GM19023 (cell line): ENCODE data around the gene FASLG.
"Not testable (repeated sequence)": the region's sequence is repeated elsewhere in the genome, so short reads cannot be mapped to it uniquely, and the experiment has no call there.

Experiments used
- ATAC-seq: cut with Tn5 transposase; IDR thresholded peaks from one replicate; pipeline ENCODE4 v1.9.1; 2021; ENCODE audit warnings: mild to moderate bottlenecking, moderate library complexity; ENCODE audit not compliant: unreplicated experiment

Gene FASLG

DNA sequence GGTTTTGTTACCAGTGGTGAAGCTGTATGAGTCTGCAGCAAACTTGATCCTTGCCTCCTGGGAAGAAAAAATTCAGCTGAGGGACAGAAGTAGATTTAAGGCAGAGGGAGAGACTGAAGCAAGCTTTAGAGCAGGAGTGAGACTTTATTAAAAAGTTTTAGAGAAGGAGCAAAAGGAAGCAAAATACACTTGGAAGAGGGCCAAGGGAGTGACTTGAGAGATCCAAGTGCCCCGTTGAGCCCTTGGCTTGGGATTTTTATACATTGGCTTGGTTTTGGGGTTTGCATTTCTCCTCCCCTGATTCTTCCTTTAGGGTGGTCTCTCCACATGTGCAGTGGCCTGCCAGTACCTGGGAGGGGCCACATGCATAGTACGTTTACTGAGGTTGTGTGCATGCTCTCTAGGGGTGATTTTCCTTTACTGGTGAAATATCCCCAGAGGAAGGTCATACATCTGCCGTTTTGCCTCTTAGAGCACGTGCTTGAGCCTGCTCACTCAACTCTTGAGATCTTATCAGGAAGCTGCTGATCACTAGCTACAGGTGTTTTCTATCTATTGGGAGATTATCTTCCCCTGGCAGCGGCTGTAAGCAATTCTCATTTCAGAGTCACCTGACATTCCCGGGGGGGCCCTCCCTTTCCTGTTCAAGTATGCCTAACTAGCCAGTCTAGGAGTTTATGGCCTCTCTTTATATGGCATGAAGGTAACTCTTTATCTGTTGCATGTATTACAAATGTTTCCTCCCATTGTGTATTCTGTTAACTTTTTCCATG, 20.3 kb downstream of the FASLG start:
- no peak for ATAC-seq

DNA sequence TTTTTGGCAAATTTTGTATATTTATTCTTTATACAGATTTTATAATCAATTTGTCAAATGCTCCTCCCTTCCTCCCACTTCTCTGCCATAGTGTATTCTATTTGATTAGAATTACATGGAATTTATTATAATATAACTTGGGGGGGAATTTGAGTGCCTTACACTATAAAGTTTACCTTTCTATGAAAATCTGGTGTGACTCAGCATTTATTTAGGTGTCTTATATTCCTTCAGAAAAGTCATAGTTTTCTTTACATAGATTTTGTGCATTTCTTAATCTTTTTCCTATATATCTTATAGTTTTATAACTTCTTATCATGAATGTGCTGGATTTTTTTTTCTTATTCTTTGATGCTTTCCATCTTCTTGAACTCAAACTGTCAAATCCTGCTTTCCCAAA, 21.3 kb downstream of the FASLG start:
- ATAC-seq: no peak

DNA sequence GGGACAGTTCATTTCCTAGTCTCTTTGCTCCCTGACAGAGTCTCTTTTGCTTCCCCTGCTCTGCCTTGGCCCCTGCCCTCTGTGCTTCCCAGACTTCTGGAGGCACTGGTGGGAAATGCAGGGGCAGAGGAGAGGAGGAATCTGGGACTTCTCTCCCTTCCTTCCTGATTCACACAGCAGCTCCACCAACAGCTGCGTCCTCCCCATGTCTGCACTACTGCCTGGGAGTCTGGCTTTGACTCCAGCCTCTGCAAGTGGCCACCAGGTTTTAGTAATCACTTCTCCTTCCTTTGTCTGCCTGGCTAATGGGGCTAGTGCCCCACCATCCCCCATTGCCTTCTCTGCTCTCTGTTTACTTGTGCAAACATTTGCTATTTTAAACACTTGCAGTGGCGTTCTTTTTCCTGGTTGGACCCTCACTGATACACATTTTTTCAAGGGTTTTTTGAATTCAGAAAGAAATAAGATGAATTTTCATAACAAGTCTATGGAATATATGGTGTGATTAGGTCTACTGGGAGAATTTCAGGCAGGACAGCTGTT, 21.9 kb downstream of the FASLG start:
- no peak for ATAC-seq

- ATAC-seq: no peak
Observed at GRCh38 chr1:172682812-172683211, 23.9 kb downstream of the FASLG start.

GRCh38 chr1:172686143-172686542, 27.2 kb downstream of the FASLG start:
- no peak for ATAC-seq

- ATAC-seq: not testable (repeated sequence)
Observed at GRCh38 chr1:172688428-172689085, 29.7 kb downstream of the FASLG start.

DNA sequence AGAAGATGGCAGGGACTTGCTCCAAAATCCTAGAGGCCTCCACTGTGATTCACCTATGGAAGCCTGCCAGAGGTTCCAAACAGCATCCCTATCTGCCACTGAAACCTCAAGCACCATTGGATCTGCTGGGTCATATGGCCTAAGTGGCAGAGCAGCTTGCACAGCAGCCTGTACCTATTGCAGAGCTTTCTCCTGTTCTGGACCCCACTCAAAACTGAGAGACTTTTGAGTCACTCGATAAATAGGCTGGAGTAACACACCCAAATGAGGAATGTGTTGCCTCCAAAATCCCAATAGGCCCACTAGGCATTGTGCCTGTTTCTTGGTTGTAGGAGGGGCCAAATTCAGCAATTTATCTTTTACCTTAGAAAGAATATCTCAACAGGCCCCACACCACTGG, 32.0 kb downstream of the FASLG start:
- ATAC-seq: not testable (repeated sequence)

- no peak for ATAC-seq
Observed at GRCh38 chr1:172697534-172698002, 38.7 kb downstream of the FASLG start.

- no peak for ATAC-seq
Observed at GRCh38 chr1:172698224-172698623, 39.3 kb downstream of the FASLG start.

DNA sequence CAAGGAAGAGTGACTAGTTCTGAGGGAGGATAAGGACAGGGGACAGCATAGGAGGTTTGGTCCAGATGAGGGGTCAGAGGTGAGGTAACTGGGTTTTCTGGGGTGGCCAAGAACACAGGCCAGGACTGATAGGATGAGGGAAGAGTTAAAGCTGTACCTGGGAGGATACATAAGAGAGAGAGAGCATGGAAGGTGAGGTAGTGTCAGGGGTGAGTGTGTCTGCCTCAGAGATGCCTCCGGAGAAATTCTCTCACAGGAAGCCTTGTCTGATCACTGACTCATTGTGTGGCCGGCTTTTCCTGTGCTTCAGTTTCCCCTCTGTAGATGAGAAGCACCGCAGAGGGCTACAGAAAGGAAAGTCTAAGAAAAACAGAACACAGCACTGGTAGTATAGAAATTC, 40.2 kb downstream of the FASLG start:
- peak; percentile 73 for ATAC-seq

- no peak for ATAC-seq
Observed at GRCh38 chr1:172699695-172700227, 40.9 kb downstream of the FASLG start.

GRCh38 chr1:172700556-172700955, 41.7 kb downstream of the FASLG start:
- ATAC-seq: no peak

GRCh38 chr1:172704001-172704400, 45.1 kb downstream of the FASLG start:
- no peak for ATAC-seq

DNA sequence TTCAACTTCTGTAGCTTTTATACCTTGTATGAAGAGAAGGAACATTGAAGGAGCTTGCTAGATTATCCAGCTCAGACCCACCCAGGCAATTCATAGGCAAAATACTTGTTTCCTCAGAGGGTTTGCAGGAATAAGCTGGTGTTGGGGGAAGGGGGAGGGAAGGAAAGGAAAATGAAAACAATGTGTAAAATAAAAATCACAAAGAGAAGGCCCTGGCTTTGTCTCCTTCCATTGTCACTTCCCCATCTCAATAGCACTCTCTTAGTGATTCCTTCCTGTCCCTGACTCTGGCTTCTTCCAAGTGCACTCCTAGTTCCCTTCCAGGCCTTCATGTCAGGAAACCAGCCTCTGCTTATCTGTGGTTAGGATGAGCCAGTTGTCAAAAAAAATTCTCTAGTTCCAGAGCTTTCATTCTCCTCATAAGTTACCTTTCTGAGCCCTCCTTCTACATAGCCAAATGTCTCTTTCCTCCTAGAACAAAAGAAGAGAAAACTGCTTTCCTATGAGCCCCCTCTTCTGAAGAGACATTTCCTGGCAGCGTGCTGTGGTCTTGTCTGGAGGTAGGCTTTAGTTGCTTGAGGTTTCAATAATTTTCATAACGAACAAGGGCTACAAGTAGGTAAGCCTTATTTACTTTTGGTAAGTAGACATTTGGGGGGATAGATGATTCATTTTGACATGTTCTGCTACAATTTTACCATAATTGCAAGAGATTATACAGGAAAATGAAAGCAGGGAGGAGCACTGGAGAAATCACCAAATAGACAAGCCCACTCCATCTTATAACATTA, 45.7 kb downstream of the FASLG start:
- ATAC-seq: no peak

GRCh38 chr1:172708452-172708851, 49.5 kb downstream of the FASLG start:
- no peak for ATAC-seq

DNA sequence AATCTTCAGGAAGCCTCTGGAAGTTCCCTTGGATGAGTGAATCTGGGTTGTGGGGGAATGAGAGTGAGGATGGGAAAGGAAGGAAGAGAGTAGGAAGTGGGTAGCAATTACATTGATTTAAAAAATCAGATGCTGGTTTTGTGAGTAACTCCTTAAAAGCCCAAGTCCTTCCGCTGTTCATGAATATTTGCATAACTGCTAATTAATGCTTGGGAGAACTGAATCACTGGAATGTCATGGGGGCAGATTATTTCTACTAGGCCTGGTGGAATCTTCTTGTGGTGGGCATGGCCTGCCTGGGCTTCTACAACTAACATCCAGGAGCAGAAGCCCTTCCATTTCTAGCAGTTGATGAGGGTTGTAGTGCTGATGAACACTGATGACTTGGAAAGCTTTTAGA, 52.7 kb downstream of the FASLG start:
- ATAC-seq: no peak

DNA sequence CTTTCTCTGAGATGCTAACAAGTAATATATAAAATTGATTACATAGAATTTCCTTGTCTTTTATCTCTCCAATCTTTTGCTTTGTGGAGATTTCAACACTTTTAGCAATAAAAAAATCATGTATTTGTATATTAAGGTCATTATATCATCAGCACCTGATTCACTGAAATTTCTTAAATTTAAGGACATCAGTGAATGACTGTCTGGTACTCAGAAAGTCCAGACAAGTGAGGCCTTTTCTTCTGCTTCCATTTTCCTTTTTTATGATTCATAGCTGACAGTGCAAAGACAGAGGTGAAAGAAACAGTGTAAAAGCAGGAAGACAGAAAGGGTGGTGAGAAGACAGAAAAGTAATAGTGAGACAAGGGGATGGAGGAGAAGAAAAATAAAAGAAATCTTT, 54.6 kb downstream of the FASLG start:
- ATAC-seq: no peak
